ENCODE measurements around the gene DOCK11.

DNA sequence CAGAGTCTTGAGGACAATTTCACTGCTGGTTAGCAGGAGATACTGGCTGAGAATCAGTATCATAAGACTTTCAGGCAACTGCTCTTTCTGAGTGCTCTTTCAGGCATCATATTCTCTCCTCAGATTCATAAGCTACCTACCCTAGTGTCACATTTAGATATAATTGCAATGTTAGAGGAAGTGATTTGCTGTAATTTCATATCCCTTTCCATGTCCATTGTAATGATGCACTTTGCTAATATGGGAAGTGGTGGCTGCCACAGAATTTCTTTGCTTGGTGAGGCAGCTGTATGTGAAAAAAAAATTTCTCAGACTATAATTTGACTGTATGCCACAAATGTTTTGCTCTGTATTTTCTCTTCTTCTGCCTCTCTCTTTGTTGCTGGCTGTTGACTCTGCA, 63.3 kb downstream of the DOCK11 start:
- TF ChIP-seq, protein P1, sequence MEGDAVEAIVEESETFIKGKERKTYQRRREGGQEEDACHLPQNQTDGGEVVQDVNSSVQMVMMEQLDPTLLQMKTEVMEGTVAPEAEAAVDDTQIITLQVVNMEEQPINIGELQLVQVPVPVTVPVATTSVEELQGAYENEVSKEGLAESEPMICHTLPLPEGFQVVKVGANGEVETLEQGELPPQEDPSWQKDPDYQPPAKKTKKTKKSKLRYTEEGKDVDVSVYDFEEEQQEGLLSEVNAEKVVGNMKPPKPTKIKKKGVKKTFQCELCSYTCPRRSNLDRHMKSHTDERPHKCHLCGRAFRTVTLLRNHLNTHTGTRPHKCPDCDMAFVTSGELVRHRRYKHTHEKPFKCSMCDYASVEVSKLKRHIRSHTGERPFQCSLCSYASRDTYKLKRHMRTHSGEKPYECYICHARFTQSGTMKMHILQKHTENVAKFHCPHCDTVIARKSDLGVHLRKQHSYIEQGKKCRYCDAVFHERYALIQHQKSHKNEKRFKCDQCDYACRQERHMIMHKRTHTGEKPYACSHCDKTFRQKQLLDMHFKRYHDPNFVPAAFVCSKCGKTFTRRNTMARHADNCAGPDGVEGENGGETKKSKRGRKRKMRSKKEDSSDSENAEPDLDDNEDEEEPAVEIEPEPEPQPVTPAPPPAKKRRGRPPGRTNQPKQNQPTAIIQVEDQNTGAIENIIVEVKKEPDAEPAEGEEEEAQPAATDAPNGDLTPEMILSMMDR (IDR thresholded peaks at IDR 0.05; ENCODE audit: low read length) = no peak
- TF ChIP-seq EZH2 (IDR thresholded peaks at IDR 0.05; ENCODE audit: borderline replicate concordance, low read length) = no peak
